GM21515 (cell line): ENCODE measurements around the gene APOB.

ENCODE experiments used
- ATAC-seq: cut with Tn5 transposase; IDR thresholded peaks from one replicate; pipeline ENCODE4 v1.9.1; 2021; ENCODE audit not compliant: unreplicated experiment

Gene APOB

GRCh38 chr2:20953146-20953824 lies 90.6 kb downstream of the APOB start:
- ATAC-seq, result no peak
